Activated CD4-positive, alpha-beta T cell treated with anti-CD3 and anti-CD28 coated beads for 24 hours (primary cell): ENCODE data around the gene OGA.

Source experiments
- DNase-seq, 2 donors: peaks; one replicate each; pipeline ENCODE4 v3.0.0-alpha.2; 2020; ENCODE audit warnings: low read depth in 2 of 2

The OGA gene

GRCh38 chr10:101775273-101776160, 42.7 kb downstream of the OGA start, which contains the start of gene FGF8:
Gene FGF8, minus strand, starts transcription at chr10:101776114. Its CDS starts 214 bp downstream, at chr10:101775900.
- no peak for DNase-seq

GRCh38 chr10:101774589-101775272, 43.5 kb downstream of the OGA start:
- no peak for DNase-seq

- no peak for DNase-seq
Measured at GRCh38 chr10:101773923-101774588, 44.2 kb downstream of the OGA start.

- DNase-seq: no peak
Measured at GRCh38 chr10:101772895-101773761, 45.1 kb downstream of the OGA start.

GRCh38 chr10:101772017-101772894, 46.0 kb downstream of the OGA start:
- no peak for DNase-seq

- DNase-seq: no peak
Measured at GRCh38 chr10:101771380-101771779, 46.9 kb downstream of the OGA start.

- DNase-seq: no peak
Measured at GRCh38 chr10:101770331-101771215, 47.7 kb downstream of the OGA start.

GRCh38 chr10:101769541-101770180, 48.6 kb downstream of the OGA start:
- no peak for DNase-seq

- DNase-seq: no peak
Measured at GRCh38 chr10:101768791-101769170, 49.5 kb downstream of the OGA start.

GRCh38 chr10:101767966-101768790, 50.1 kb downstream of the OGA start:
- DNase-seq: no peak

- no peak for DNase-seq
Measured at GRCh38 chr10:101767600-101767945, 50.7 kb downstream of the OGA start.

- DNase-seq: no peak
Measured at GRCh38 chr10:101766753-101767599, 51.3 kb downstream of the OGA start.

GRCh38 chr10:101766306-101766705, 51.9 kb downstream of the OGA start:
- DNase-seq: no peak

- no peak for DNase-seq
Measured at GRCh38 chr10:101763141-101763846, 55.0 kb downstream of the OGA start.

- DNase-seq: no peak
Measured at GRCh38 chr10:101762736-101763135, 55.5 kb downstream of the OGA start.

GRCh38 chr10:101761226-101761625, 57.0 kb downstream of the OGA start:
- DNase-seq: no peak

GRCh38 chr10:101760510-101760909, 57.7 kb downstream of the OGA start:
- no peak for DNase-seq
